Fibroblast of upper back skin (primary cell): ENCODE data around the gene SLC25A51.
A peak's percentile ranks its signal among the peaks of the same experiment; 100 is the strongest.

ENCODE experiments used
- DNase-seq: peaks from one replicate; pipeline ENCODE4 v3.0.0-alpha.2; 2013

SLC25A51 gene

GRCh38 chr9:37936376-37936775, 32.4 kb upstream of the SLC25A51 start:
- DNase-seq = no peak

GRCh38 chr9:37935096-37935495, 31.2 kb upstream of the SLC25A51 start:
- DNase-seq = no peak

GRCh38 chr9:37931592-37931991, 27.7 kb upstream of the SLC25A51 start:
- no peak for DNase-seq

GRCh38 chr9:37929441-37929895, 25.5 kb upstream of the SLC25A51 start:
- peak; percentile 78 for DNase-seq

- DNase-seq = no peak
Measured at GRCh38 chr9:37928552-37929430, 24.9 kb upstream of the SLC25A51 start.

- DNase-seq = no peak
Measured at GRCh38 chr9:37927601-37928551, 23.9 kb upstream of the SLC25A51 start.

- DNase-seq = no peak
Measured at GRCh38 chr9:37927132-37927531, 23.2 kb upstream of the SLC25A51 start.

GRCh38 chr9:37926737-37927118, 22.8 kb upstream of the SLC25A51 start:
- DNase-seq = no peak

GRCh38 chr9:37925786-37926736, 22.1 kb upstream of the SLC25A51 start:
- DNase-seq = no peak

GRCh38 chr9:37925006-37925405, 21.1 kb upstream of the SLC25A51 start:
- DNase-seq = no peak

- DNase-seq = no peak
Measured at GRCh38 chr9:37924538-37924937, 20.6 kb upstream of the SLC25A51 start.

GRCh38 chr9:37923796-37924427, 20.0 kb upstream of the SLC25A51 start:
- no peak for DNase-seq

GRCh38 chr9:37923118-37923795, 19.3 kb upstream of the SLC25A51 start:
- no peak for DNase-seq

- no peak for DNase-seq
Measured at GRCh38 chr9:37922363-37923117, 18.6 kb upstream of the SLC25A51 start.

GRCh38 chr9:37921546-37922300, 17.8 kb upstream of the SLC25A51 start:
- peak; percentile 76 for DNase-seq

- no peak for DNase-seq
Measured at GRCh38 chr9:37921168-37921510, 17.2 kb upstream of the SLC25A51 start.

- DNase-seq = no peak
Measured at GRCh38 chr9:37920471-37921167, 16.7 kb upstream of the SLC25A51 start.

- no peak for DNase-seq
Measured at GRCh38 chr9:37919956-37920335, 16.0 kb upstream of the SLC25A51 start.

GRCh38 chr9:37919246-37919955, 15.5 kb upstream of the SLC25A51 start:
- no peak for DNase-seq
